Measurements from ENCODE around the gene ATOH8. TPM values are rescaled to one million over a fixed set of nuclear protein-coding genes. Genes with fewer than 3 reads are reported as not detected.

The ATOH8 gene
- total RNA-seq, 1 donor from 2014 or later, result 0.07 TPM

DNA sequence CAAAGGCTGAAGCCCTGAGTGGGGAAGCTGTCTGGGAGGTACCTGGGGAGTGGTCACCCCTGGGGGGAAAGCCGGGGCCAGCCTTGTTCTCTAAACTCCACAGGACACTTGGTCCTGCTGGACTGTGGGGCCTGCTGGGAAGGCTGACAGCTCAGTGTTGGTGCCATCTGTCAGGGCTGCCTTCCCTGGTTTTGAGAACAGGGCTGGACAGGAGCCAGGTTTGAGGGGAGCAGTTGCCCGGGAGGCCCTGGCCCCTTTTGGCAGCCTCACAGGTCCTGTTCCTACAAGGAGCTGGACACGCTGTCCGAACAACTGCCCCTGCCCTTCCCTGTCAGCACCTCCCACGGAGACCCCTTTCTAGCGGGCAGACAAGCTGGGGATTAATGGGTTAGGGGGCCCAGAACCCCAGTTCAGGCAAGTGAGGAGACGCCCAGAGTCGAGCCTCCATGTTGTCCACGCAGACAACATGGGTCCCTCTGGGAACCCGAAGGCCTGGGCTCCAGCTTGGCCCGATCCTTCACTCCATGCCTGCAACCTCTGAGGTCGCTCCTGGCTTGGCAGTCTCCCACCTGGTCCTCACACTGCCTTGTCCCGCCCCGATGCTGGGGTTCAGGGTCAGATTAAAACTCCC, 40.8 kb downstream of the ATOH8 start:
- H3K4me1 Mint-ChIP-seq (ENCODE audit: low read depth), result no peaks in the 10 kb centered on the region
- peaks cover 17% of the 10 kb centered on the region for H3K27me3 Mint-ChIP-seq (ENCODE audit: low read depth)

DNA sequence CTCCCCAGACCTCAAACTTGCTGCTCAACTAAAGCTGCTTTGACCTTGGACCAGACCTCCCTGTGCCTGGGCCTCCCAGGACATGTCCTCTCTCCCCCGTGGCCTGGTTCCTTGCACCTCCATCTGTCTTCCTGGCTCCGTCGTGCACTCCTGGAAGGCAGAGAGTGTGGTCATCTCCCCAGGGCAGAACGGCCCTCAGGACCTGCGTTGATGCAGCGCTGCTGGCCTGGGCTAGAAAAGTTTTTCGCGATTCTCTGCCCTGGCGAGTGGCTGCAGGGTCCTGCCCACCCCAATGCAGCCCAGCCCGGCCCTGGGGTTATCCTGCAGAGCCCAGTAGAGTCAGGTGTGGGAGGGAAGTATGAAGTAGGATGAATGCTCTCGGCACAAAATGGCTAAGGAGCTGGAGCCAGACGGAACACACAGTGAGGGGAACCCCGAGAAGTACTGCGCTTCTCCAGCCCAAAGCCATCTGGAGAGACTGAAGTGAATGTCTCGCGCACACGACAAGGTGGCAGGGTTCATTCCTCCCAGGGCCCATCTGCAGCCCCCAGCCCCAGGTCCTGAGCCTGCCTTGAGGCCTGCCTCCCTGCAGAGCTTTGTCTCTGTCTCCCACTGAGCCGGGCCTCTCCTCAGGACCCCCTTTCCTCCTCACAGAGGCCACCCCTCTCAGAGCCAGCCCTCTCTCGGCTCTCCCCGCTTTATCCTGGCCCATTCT, 41.7 kb downstream of the ATOH8 start:
- intact Hi-C loops (cut with micrococcal nuclease), result no loop called here
- H3K27ac Mint-ChIP-seq, result no peak overlapping the region
- no peak for DNase-seq (ENCODE audit: low spot score)
- H3K4me1 Mint-ChIP-seq (ENCODE audit: low read depth), result peaks cover 2% of the 10 kb centered on the region
- H3K36me3 Mint-ChIP-seq (ENCODE audit: low read depth), result no peaks in the 10 kb centered on the region
- H3K4me3 Mint-ChIP-seq (ENCODE audit: low read depth), result no peak overlapping the region
- H3K27me3 Mint-ChIP-seq (ENCODE audit: low read depth), result peaks cover 21% of the 10 kb centered on the region
- H3K9me3 Mint-ChIP-seq, result no peaks in the 10 kb centered on the region

More for the DNA sequence above, 40.8 kb downstream of the ATOH8 start:
- Mint-ChIP-seq H3K27ac (no peak overlapping the region), H3K9me3 (no peaks in the 10 kb centered on the region), H3K36me3 (ENCODE audit: low read depth) (no peaks in the 10 kb centered on the region), H3K4me3 (ENCODE audit: low read depth) (no peak overlapping the region)
- DNase-seq (ENCODE audit: low spot score), result no peak
- intact Hi-C loops (cut with micrococcal nuclease), result no loop called here

DNA sequence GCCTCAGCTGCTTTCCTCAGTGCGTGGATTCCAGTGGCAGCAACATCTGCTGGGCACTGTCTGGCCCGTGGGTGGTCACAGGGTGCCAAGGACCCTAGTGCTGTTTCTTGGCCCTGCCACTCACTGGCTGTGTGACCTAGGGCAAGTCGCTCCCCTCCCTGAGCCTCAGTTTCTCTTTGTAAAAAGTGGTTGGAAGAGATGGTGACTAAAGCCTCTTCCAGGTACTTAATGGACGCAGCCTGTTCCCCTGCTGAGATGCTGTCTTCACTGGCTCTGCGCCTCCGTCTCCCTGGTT, 42.2 kb downstream of the ATOH8 start:
- intact Hi-C loops (cut with micrococcal nuclease), result no loop called here
- peaks cover 21% of the 10 kb centered on the region for H3K27me3 Mint-ChIP-seq (ENCODE audit: low read depth)

DNA sequence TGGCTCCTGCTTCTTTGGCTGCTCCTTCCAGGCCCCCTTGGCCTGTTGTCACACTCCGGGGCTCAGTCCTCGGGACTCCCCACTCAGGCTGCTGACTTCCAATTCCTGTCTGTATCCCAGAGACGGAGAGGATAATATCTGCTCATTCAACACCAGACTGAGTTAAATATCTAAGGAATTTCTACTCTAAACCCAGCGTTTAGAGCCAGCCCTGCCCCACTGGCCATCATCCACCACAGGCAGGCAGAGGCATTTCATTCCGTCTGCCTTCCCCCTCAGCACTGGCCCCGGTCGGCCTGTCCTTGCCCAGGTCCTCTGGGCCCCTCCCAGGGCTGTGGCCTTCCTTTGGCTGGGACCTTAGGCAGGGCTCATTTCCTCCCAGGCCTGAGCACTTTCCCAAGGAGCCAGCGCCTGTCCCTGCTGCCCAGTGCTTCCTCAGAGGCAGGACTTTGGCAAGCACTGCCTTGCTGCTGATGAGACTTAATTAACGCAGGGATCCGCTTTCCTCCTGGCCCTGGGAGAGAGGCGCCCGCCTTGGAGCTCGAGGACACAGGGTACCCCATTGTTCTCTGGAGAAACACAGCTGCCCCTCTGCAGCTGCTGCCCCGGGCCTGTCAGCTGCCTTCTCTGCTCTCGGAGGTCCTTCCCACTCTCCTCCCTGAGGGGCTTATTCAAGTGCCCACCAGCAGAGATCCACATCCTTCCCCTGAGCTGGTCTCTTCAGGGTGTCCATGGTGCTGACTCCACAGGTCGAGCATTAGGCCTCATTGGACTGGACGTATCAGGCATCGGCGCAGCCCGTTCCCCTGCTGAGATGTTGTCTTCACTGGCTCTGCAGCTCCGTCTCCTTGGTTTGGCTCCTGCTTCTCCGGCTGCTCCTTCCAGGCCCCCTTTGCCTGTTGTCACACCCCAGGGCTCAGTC, 42.8 kb downstream of the ATOH8 start:
- Mint-ChIP-seq H3K9me3 (no peaks in the 10 kb centered on the region), H3K27me3 (ENCODE audit: low read depth) (peaks cover 21% of the 10 kb centered on the region), H3K36me3 (ENCODE audit: low read depth) (no peaks in the 10 kb centered on the region), H3K4me1 (ENCODE audit: low read depth) (peaks cover 2% of the 10 kb centered on the region), H3K4me3 (ENCODE audit: low read depth) (no peak overlapping the region), H3K27ac (no peak overlapping the region)
- intact Hi-C loops (cut with micrococcal nuclease), result no loop called here
- DNase-seq (ENCODE audit: low spot score), result no peak

More for the DNA sequence above, 42.2 kb downstream of the ATOH8 start:
- Mint-ChIP-seq H3K9me3 (no peaks in the 10 kb centered on the region), H3K36me3 (ENCODE audit: low read depth) (no peaks in the 10 kb centered on the region), H3K4me1 (ENCODE audit: low read depth) (peaks cover 2% of the 10 kb centered on the region), H3K27ac (no peak overlapping the region), H3K4me3 (ENCODE audit: low read depth) (no peak overlapping the region)
- no peak for DNase-seq (ENCODE audit: low spot score)

DNA sequence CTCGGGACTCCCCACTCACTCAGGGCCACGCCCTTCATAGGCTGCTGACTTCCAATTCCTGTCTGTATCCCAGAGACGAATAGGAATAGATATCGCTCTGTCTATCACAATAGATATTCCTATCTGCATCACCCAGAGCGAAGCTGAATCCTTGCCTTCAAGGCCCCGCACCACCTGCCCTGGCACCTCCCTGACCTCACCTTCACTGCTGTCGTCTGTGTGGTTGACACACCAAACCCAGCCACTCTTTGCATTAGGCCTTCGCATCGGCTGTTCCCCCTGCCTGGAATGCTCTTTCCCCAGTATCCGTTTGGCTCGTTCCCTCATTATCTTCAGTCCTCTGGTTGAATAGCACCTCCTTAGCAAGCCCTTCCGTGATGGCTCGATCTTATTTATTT, 43.5 kb downstream of the ATOH8 start:
- H3K9me3 Mint-ChIP-seq, result no peaks in the 10 kb centered on the region
- H3K36me3 Mint-ChIP-seq (ENCODE audit: low read depth), result no peaks in the 10 kb centered on the region
- H3K4me1 Mint-ChIP-seq (ENCODE audit: low read depth), result peaks cover 2% of the 10 kb centered on the region
- no peak overlapping the region for H3K4me3 Mint-ChIP-seq (ENCODE audit: low read depth)
- intact Hi-C loops (cut with micrococcal nuclease), result no loop called here
- no peak overlapping the region for H3K27ac Mint-ChIP-seq
- no peak for DNase-seq (ENCODE audit: low spot score)
- H3K27me3 Mint-ChIP-seq (ENCODE audit: low read depth), result peaks cover 21% of the 10 kb centered on the region

DNA sequence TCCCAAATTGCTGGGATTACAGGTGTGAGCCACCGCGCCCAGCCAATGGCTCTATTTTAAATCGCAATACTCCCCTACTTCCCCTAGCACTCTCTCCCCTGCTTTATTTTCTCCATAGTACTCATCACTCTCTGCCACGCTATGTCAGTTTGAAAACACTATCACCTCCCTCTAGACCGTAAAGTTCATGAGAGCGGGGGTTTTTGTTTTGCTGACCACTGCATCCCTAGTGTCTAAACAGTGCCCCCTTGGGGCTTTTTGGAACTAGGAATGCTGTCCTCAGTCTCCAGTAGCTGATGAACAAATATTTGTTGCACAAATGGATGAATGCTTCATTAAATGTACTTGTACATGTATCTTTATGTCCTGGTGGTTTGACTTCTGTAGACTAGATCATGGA, 44.1 kb downstream of the ATOH8 start:
- Mint-ChIP-seq H3K9me3 (no peaks in the 10 kb centered on the region), H3K27me3 (ENCODE audit: low read depth) (peaks cover 15% of the 10 kb centered on the region), H3K27ac (no peak overlapping the region), H3K4me3 (ENCODE audit: low read depth) (no peak overlapping the region), H3K4me1 (ENCODE audit: low read depth) (peaks cover 2% of the 10 kb centered on the region), H3K36me3 (ENCODE audit: low read depth) (no peaks in the 10 kb centered on the region)
- no peak for DNase-seq (ENCODE audit: low spot score)
- intact Hi-C loops (cut with micrococcal nuclease), result no loop called here

DNA sequence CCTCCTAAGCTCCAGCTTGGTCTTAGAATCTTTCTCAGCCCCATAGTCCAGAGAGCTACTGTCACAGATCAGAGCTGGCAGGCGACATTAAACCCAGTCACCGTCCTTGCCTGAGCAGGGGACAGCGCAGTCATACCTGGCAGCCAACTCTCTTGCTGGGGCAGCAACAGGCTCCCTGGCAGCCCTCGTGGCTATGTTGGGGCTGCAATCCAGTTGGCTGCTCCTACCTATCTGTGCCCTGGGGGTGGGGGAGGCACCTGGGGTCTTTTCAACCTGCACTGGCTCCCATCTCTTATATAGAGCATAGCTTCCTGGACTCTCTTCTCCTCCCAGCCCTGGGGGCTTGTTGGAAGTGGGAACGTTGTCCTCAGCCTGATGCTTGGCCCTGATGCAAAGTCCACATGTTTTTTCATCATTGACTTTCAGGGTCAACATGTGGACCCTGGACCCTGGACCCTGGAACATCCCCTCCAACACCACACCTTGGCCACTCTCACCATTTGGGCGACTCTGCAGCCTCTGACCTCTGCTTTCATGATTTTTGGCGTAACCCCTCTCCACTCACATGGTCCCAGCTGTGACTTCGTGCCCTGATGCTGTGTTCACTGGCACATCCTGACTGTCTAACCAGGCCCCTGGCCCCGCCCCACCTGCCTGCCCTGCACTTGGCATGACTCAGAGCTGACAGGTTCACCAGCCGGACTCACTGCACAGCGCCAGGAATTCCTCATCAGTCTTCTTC, 45.6 kb downstream of the ATOH8 start:
- Mint-ChIP-seq H3K27ac (no peak overlapping the region), H3K36me3 (ENCODE audit: low read depth) (no peaks in the 10 kb centered on the region), H3K27me3 (ENCODE audit: low read depth) (peaks cover 12% of the 10 kb centered on the region), H3K9me3 (no peaks in the 10 kb centered on the region), H3K4me3 (ENCODE audit: low read depth) (no peak overlapping the region), H3K4me1 (ENCODE audit: low read depth) (peaks cover 2% of the 10 kb centered on the region)
- DNase-seq (ENCODE audit: low spot score), result no peak
- intact Hi-C loops (cut with micrococcal nuclease), result no loop called here

DNA sequence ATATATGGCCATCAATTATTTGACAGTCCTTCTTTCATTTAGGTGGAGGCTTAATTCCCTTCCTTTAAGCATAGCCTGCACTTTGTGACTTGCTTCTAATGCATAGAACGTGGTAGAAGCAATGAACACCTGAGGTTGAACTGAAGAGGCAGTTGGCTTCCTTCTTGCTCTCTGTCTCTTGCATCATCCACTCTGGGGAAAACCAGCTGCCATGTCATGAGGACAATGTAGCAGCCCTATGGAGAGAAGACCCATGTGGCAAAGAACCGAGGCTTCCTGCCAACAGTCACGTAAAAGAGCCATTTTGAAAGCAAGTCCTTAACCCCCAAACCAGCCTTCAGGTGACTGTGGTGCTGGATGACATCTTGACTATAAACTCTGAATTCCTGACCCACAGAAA, 46.8 kb downstream of the ATOH8 start:
- H3K4me1 Mint-ChIP-seq (ENCODE audit: low read depth), result peaks cover 6% of the 10 kb centered on the region
- H3K36me3 Mint-ChIP-seq (ENCODE audit: low read depth), result no peaks in the 10 kb centered on the region
- no peak overlapping the region for H3K4me3 Mint-ChIP-seq (ENCODE audit: low read depth)
- intact Hi-C loops (cut with micrococcal nuclease), result no loop called here
- H3K27me3 Mint-ChIP-seq (ENCODE audit: low read depth), result peaks cover 13% of the 10 kb centered on the region
- H3K27ac Mint-ChIP-seq, result no peak overlapping the region
- DNase-seq (ENCODE audit: low spot score), result no peak
- H3K9me3 Mint-ChIP-seq, result no peaks in the 10 kb centered on the region

DNA sequence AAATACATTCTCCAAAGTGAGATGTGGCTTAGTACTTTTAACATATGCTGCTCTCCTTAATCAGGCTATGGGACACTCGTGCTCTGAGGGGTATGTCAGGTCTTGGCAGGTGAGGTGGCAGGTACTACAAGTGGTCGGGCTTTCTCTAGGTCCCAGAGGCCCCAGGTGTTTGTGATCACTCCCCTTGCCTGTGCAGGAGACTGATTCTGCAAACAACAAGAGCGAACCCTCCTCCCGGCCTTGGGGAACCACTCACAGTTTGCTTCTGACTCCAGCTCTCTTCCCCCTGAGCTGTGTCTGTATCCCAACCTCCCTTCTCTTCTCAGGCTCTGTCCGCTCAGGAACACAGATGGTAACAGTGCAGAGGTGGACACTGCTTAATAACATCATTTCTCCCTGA, 48.1 kb downstream of the ATOH8 start:
- H3K27me3 Mint-ChIP-seq (ENCODE audit: low read depth), result peaks cover 19% of the 10 kb centered on the region
- intact Hi-C loops (cut with micrococcal nuclease), result no loop called here
- H3K27ac Mint-ChIP-seq, result no peak overlapping the region
- H3K9me3 Mint-ChIP-seq, result no peaks in the 10 kb centered on the region
- no peak for DNase-seq (ENCODE audit: low spot score)
- peaks cover 6% of the 10 kb centered on the region for H3K4me1 Mint-ChIP-seq (ENCODE audit: low read depth)
- no peaks in the 10 kb centered on the region for H3K36me3 Mint-ChIP-seq (ENCODE audit: low read depth)
- H3K4me3 Mint-ChIP-seq (ENCODE audit: low read depth), result no peak overlapping the region

DNA sequence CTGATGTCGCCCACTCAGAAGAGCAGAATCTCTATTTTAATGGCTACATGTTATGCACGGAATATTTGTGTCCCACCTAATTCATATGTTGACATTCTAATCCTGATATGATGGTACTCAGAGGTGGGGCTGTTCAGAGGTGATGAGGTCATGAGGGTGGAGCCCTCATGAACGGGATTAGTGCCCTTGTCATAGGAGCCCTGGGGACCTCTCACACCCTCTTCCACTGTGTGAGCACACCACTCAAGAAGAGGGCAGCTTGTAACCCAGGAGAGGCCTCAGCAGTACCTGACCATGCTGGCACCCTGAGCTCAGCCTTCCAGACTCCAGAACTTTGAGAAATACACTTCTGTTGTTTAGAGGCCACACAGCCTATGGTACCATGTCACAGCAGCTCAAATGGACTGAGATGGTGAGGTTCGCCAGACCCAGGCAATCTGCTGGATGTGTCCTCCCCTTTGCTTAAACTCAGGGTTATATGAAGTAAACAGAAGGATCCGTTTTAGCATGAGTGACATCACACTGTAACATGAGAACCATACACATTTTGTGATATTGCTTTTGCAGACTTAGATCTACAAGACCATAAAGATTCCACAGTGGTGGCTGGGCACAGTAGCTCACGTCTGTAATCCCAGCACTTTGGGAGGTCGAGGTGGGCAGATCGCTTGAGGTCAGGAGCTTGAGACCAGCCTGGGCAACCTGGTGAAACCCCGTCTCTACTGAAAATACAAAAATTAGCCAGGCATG, 48.7 kb downstream of the ATOH8 start:
- intact Hi-C loops (cut with micrococcal nuclease), result no loop called here
- Mint-ChIP-seq H3K4me1 (ENCODE audit: low read depth) (peaks cover 6% of the 10 kb centered on the region), H3K27me3 (ENCODE audit: low read depth) (peaks cover 20% of the 10 kb centered on the region), H3K36me3 (ENCODE audit: low read depth) (no peaks in the 10 kb centered on the region), H3K4me3 (ENCODE audit: low read depth) (no peak overlapping the region), H3K9me3 (no peaks in the 10 kb centered on the region), H3K27ac (no peak overlapping the region)
- DNase-seq (ENCODE audit: low spot score), result no peak

DNA sequence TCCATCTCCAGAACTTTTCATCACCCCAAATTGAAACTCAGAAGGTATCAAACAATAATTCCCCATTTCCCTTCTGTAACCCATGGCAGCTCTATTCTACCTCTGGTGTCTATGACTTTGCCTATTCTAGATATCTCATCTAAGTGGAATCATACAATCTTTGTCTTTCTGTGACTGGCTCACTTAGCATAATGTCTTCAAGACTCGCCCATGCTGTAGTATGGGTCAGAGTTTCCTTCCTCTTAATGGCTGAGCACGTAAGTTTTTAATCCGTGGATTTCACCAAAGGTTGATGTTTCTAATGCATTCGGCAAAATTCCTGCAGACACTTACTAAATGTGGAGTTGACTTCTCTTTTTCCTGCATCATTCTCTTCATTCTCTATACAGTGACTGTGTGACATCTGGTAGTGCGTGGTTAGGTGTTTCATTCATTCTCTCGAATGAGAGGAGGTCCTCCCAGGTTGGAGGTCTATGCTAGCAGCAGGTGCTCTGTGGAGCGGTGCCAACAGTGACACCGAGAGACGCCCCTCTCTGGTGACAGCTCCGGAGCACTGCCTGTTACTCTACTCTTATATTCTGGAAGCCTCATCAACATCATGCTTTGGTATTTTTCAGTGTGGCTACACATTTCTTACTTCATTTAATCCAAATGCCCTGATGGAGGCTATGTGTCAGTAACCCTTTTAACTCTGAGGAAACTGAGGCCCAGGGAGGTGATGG, 50.1 kb downstream of the ATOH8 start:
- H3K27ac Mint-ChIP-seq, result no peak overlapping the region
- H3K9me3 Mint-ChIP-seq, result no peaks in the 10 kb centered on the region
- H3K4me1 Mint-ChIP-seq (ENCODE audit: low read depth), result peaks cover 6% of the 10 kb centered on the region
- H3K27me3 Mint-ChIP-seq (ENCODE audit: low read depth), result peaks cover 22% of the 10 kb centered on the region
- no peak overlapping the region for H3K4me3 Mint-ChIP-seq (ENCODE audit: low read depth)
- H3K36me3 Mint-ChIP-seq (ENCODE audit: low read depth), result no peaks in the 10 kb centered on the region
- intact Hi-C loops (cut with micrococcal nuclease), result loop anchor here (2.0 kb wide), 1 partner anchor 75 kb away; no protein-coding TSS in a partner anchor
- DNase-seq (ENCODE audit: low spot score), result no peak

All from activated T-helper 2 cell treated with anti-CD3 and anti-CD28 coated beads, Interferon-gamma antibody, Interleukin-2, Interleukin-4, amounts not matched to agents 10 μg/mL and 5 μg/mL and 100 μg/mL, durations not matched to agents 14 hours and 24 hours and 36 hours (primary cell).